ENCODE results near the gene WWP2.

Gene WWP2

GRCh38 chr16:69889295-69889964 is 127.3 kb downstream of the WWP2 start:
- no peak for DNase-seq (ENCODE audit: low read depth in 2 of 2)

GRCh38 chr16:69890114-69890891 is 128.2 kb downstream of the WWP2 start:
- no peak for DNase-seq (ENCODE audit: low read depth in 2 of 2)

GRCh38 chr16:69890892-69891282 is 128.8 kb downstream of the WWP2 start:
- DNase-seq (ENCODE audit: low read depth in 2 of 2): no peak

- DNase-seq (ENCODE audit: low read depth in 2 of 2): no peak
Measured at GRCh38 chr16:69892378-69892777, 130.2 kb downstream of the WWP2 start.

- no peak for DNase-seq (ENCODE audit: low read depth in 2 of 2)
Measured at GRCh38 chr16:69893106-69893505, 131.0 kb downstream of the WWP2 start.

- DNase-seq (ENCODE audit: low read depth in 2 of 2): no peak
Measured at GRCh38 chr16:69894676-69895075, 132.5 kb downstream of the WWP2 start.

- no peak for DNase-seq (ENCODE audit: low read depth in 2 of 2)
Measured at GRCh38 chr16:69903865-69904415, 141.8 kb downstream of the WWP2 start.

- no peak for DNase-seq (ENCODE audit: low read depth in 2 of 2)
Measured at GRCh38 chr16:69904495-69905170, 142.5 kb downstream of the WWP2 start.

GRCh38 chr16:69905171-69905555 is 143.0 kb downstream of the WWP2 start:
- no peak for DNase-seq (ENCODE audit: low read depth in 2 of 2)

GRCh38 chr16:69906838-69907401 is 144.8 kb downstream of the WWP2 start:
- no peak for DNase-seq (ENCODE audit: low read depth in 2 of 2)

- DNase-seq (ENCODE audit: low read depth in 2 of 2): no peak
Measured at GRCh38 chr16:69909043-69909442, 146.9 kb downstream of the WWP2 start.

- DNase-seq (ENCODE audit: low read depth in 2 of 2): no peak
Measured at GRCh38 chr16:69909760-69910159, 147.6 kb downstream of the WWP2 start.

- no peak for DNase-seq (ENCODE audit: low read depth in 2 of 2)
Measured at GRCh38 chr16:69910964-69911363, 148.8 kb downstream of the WWP2 start.

GRCh38 chr16:69916462-69916861 is 154.3 kb downstream of the WWP2 start:
- DNase-seq (ENCODE audit: low read depth in 2 of 2): no peak

- DNase-seq (ENCODE audit: low read depth in 2 of 2): no peak
Measured at GRCh38 chr16:69917311-69917710, 155.2 kb downstream of the WWP2 start.

- no peak for DNase-seq (ENCODE audit: low read depth in 2 of 2)
Measured at GRCh38 chr16:69917739-69918138, 155.6 kb downstream of the WWP2 start.

GRCh38 chr16:69918241-69918640 is 156.1 kb downstream of the WWP2 start:
- DNase-seq (ENCODE audit: low read depth in 2 of 2): no peak

- DNase-seq (ENCODE audit: low read depth in 2 of 2): no peak
Measured at GRCh38 chr16:69921127-69921526, 159.0 kb downstream of the WWP2 start.

GRCh38 chr16:69922200-69922599 is 160.1 kb downstream of the WWP2 start:
- DNase-seq (ENCODE audit: low read depth in 2 of 2): no peak

GRCh38 chr16:69924041-69924775 is 162.1 kb downstream of the WWP2 start:
- no peak for DNase-seq (ENCODE audit: low read depth in 2 of 2)

- no peak for DNase-seq (ENCODE audit: low read depth in 2 of 2)
Measured at GRCh38 chr16:69924777-69925191, 162.7 kb downstream of the WWP2 start.

GRCh38 chr16:69925311-69925710 is 163.2 kb downstream of the WWP2 start:
- no peak for DNase-seq (ENCODE audit: low read depth in 2 of 2)

All from activated CD8-positive, alpha-beta memory T cell treated with anti-CD3 and anti-CD28 coated beads for 4 hours (primary cell).